AG04450 (cell line): ENCODE measurements around the gene C3orf20. TPM values are rescaled to one million over a fixed set of nuclear protein-coding genes. Genes with fewer than 3 reads are reported as not detected.

Source experiments
- CTCF ChIA-PET: fragments of 300-600, 350-600 bp; formaldehyde crosslinking; extraction: SDS; loops from one replicate; lab custom pipeline; 2022; ENCODE audit warnings: antibody characterized with exemption, inconsistent platforms; lab: Charles Lee
- POLR2A ChIA-PET: fragments of 350-600 bp; formaldehyde crosslinking; extraction: SDS; loops from one replicate; lab custom pipeline; 2021; ENCODE audit warnings: antibody characterized with exemption, inconsistent platforms; lab: Yijun Ruan, JAX
- DNase-seq: peaks from one replicate; pipeline ENCODE4 v3.0.0-alpha.2; 2011; ENCODE audit warnings: low read depth, low spot score
- H3K27ac ChIP-seq: one replicate; pipeline ENCODE4 v1.5.1; 2012; ENCODE audit warnings: low read depth, low read length, control low read depth
- H3K27me3 ChIP-seq: one replicate; pipeline ENCODE4 v1.6.0; 2012; ENCODE audit warnings: low read length; ENCODE audit not compliant: control insufficient read depth, insufficient read depth
- H3K4me3 ChIP-seq: 2 replicates; pipeline ENCODE4 v1.5.1; 2011; ENCODE audit warnings: mild to moderate bottlenecking, low read depth, low read length, control low read depth
- H3K9me3 ChIP-seq: 2 replicates; pipeline ENCODE4 v1.5.1; 2012; ENCODE audit warnings: low read length; ENCODE audit not compliant: control insufficient read depth, insufficient read depth
- CTCF ChIP-seq: IDR thresholded peaks from 2 replicates; pipeline ENCODE4 v1.5.1; 2011; ENCODE audit warnings: low read depth, low read length, control low read depth, inconsistent platforms
- polyA plus RNA-seq: library from polyadenylated mRNA; depleted of rRNA; stranded (reverse); fragments of >200 nt; gene quantifications from 2 replicates; pipeline ENCODE4 v1.2.3, GENCODE V29; 2011

C3orf20 gene
- polyA plus RNA-seq, 1 experiment = not detected

GRCh38 chr3:14766428-14767244 is 91.7 kb downstream of the C3orf20 start:
- H3K9me3 ChIP-seq = no peaks in the 10 kb centered on the region
- CTCF ChIA-PET = no interaction called here
- POLR2A ChIA-PET = no interaction called here
- H3K27ac ChIP-seq = no peak overlapping the region
- H3K4me3 ChIP-seq = no peak overlapping the region
- no peak for DNase-seq
- no peak for TF ChIP-seq CTCF
- H3K27me3 ChIP-seq = no peaks in the 10 kb centered on the region

GRCh38 chr3:14767245-14768051 is 92.5 kb downstream of the C3orf20 start:
- no peak overlapping the region for H3K4me3 ChIP-seq
- POLR2A ChIA-PET = no interaction called here
- no peak for TF ChIP-seq CTCF
- no peak overlapping the region for H3K27ac ChIP-seq
- CTCF ChIA-PET = no interaction called here
- H3K9me3 ChIP-seq = no peaks in the 10 kb centered on the region
- H3K27me3 ChIP-seq = no peaks in the 10 kb centered on the region
- DNase-seq = no peak

- ChIA-PET POLR2A (no interaction called here), CTCF (no interaction called here)
Observed at GRCh38 chr3:14768182-14768790, 93.3 kb downstream of the C3orf20 start.

GRCh38 chr3:14768881-14769280 is 93.9 kb downstream of the C3orf20 start:
- no peaks in the 10 kb centered on the region for H3K9me3 ChIP-seq
- H3K27ac ChIP-seq = no peak overlapping the region
- ChIA-PET CTCF (no interaction called here), POLR2A (no interaction called here)
- no peak for DNase-seq
- no peak for TF ChIP-seq CTCF
- no peak overlapping the region for H3K4me3 ChIP-seq
- H3K27me3 ChIP-seq = peaks cover 2% of the 10 kb centered on the region

More at GRCh38 chr3:14768182-14768790, 93.3 kb downstream of the C3orf20 start:
- no peak for TF ChIP-seq CTCF
- Histone ChIP-seq H3K27ac (no peak overlapping the region), H3K9me3 (no peaks in the 10 kb centered on the region), H3K4me3 (no peak overlapping the region), H3K27me3 (peaks cover 2% of the 10 kb centered on the region)
- no peak for DNase-seq
